NB4 (cell line): ENCODE measurements around the gene SIGLEC8.

Source experiments
- CTCF ChIP-seq: IDR thresholded peaks from one replicate; pipeline ENCODE4 v1.5.1; 2012; ENCODE audit warnings: low read depth, low read length
- POLR2A ChIP-seq: IDR thresholded peaks from 2 replicates; pipeline ENCODE4 v1.6.1; 2011; ENCODE audit warnings: mild to moderate bottlenecking; ENCODE audit not compliant: insufficient read length; ENCODE audit errors: extremely low read depth

DNA sequence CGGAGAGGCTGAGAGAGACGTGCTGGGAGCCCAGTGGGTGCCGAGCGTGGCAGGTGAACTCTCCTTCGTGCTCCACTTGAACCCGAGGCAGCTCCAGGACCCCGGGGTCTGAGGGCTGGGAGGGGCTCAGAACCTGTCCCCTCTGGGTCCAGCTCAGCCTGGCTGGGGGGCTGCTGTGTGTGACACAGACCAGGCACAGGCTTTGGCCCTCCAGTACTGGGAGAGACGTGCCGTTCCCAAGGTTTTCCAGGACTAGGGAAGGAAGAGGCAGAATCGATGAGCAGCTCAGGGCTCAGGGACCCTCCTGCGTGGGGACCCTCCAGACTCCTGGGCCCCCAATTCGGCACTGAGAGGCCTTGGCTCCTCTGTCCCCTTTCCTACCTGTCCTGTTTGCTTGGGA is 43.1 kb downstream of the SIGLEC8 start:
- no peak for TF ChIP-seq CTCF
- no peak for TF ChIP-seq POLR2A
